ENCODE results near the gene KMT2A.

The KMT2A gene

DNA sequence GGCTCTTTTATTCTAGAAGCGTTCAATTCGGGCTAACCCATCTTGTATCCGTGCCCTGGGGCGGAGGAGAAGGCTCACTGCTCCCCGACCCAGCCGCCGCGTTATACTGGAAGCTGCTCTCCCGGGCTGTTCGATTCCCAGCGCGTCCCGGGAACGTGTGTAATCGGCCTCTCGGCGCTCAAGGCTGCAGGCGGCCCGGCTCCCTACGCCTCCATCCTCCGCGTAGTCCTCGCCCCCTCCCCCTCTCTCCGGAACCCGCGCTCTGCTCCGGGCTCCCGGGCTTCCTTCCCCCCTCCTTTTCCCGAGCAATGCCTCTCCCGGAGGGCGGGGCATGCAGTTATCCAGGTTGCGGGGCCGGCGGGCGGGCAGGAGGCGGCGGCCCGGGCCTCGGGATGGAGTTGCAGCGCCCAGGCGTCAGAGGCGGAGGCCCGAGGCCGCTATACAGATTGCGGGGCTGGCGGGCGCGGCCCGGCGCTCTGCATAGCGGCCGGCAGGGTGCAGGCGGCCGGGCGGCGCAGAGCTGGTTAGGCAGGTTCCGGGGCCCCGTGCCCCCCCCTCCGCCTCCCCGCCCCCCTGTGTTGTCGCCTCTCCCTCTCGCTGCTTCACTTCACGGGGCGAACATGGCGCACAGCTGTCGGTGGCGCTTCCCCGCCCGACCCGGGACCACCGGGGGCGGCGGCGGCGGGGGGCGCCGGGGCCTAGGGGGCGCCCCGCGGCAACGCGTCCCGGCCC, at the start of gene KMT2A:
KMT2A (plus strand) TSS at position 600 of the 732 bp plus-strand sequence; CDS start at position 621, 21 bp downstream.
- H3K36me3 ChIP-seq: peaks cover 24% of the 10 kb centered on the region
- peak within 1 kb of the TSS; percentile 95 for H3K27ac ChIP-seq
- H3K9me3 ChIP-seq (ENCODE audit: severe bottlenecking): no peaks in the 10 kb centered on the region
- peak within 1 kb of the TSS; percentile 95 for H3K4me3 ChIP-seq (ENCODE audit: low read depth, low read length)
- DNase-seq: peak; percentile 99
- H3K27me3 ChIP-seq (ENCODE audit: insufficient read depth, low read depth, severe bottlenecking): no peaks in the 10 kb centered on the region
- TF ChIP-seq, protein P1, sequence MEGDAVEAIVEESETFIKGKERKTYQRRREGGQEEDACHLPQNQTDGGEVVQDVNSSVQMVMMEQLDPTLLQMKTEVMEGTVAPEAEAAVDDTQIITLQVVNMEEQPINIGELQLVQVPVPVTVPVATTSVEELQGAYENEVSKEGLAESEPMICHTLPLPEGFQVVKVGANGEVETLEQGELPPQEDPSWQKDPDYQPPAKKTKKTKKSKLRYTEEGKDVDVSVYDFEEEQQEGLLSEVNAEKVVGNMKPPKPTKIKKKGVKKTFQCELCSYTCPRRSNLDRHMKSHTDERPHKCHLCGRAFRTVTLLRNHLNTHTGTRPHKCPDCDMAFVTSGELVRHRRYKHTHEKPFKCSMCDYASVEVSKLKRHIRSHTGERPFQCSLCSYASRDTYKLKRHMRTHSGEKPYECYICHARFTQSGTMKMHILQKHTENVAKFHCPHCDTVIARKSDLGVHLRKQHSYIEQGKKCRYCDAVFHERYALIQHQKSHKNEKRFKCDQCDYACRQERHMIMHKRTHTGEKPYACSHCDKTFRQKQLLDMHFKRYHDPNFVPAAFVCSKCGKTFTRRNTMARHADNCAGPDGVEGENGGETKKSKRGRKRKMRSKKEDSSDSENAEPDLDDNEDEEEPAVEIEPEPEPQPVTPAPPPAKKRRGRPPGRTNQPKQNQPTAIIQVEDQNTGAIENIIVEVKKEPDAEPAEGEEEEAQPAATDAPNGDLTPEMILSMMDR (IDR thresholded peaks at IDR 0.05; ENCODE audit: low read depth, low read length): no peak

DNA sequence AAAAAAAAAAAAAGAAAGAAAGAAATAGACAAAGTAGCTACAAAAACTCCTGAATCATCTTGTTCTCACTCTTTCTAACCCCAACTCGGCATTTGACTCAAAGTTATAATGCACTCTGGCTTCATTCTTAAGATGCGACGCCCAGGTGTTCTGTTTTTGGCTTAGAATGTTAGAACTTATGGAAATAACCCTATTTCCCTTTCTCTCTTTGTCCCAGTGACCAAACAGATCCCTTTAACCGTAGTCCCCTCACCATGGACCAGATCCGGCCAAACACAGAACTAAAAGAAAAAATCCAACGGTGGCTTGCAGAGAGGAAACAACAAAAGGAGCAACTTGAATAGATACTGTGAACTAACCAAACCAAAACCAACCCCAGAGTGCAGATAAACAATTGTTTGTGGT, 40.2 kb upstream of the KMT2A start:
- Histone ChIP-seq H3K9me3 (ENCODE audit: severe bottlenecking) (no peaks in the 10 kb centered on the region), H3K4me3 (ENCODE audit: low read depth, low read length) (no peak overlapping the region), H3K36me3 (peaks cover 43% of the 10 kb centered on the region), H3K27ac (no peak overlapping the region), H3K27me3 (ENCODE audit: insufficient read depth, low read depth, severe bottlenecking) (no peaks in the 10 kb centered on the region)
- TF ChIP-seq, protein P1 (IDR thresholded peaks at IDR 0.05; ENCODE audit: low read depth, low read length): no peak
- no peak for DNase-seq

DNA sequence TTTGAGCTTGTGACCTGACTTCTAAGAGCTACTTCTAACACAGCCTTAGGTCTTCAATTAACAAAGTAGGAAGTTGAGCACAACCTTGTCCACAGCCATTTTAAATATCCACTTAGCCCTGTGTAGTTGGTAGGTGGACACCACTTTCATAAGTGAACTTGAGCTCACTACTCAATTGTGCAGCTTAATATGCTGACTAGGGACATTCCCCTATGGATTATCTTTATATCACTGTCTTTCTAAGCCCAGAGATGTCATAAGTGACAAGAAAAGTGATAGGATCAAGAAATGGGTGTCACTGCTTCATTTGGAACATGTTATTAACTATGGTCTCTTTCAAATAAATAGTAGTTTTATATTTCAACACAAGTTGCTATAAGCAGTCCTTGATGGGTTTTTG, 38.8 kb upstream of the KMT2A start:
- TF ChIP-seq, protein P1 (IDR thresholded peaks at IDR 0.05; ENCODE audit: low read depth, low read length): no peak
- Histone ChIP-seq H3K27ac (no peak overlapping the region), H3K9me3 (ENCODE audit: severe bottlenecking) (no peaks in the 10 kb centered on the region), H3K4me3 (ENCODE audit: low read depth, low read length) (no peak overlapping the region), H3K27me3 (ENCODE audit: insufficient read depth, low read depth, severe bottlenecking) (no peaks in the 10 kb centered on the region), H3K36me3 (peaks cover 40% of the 10 kb centered on the region)
- no peak for DNase-seq

DNA sequence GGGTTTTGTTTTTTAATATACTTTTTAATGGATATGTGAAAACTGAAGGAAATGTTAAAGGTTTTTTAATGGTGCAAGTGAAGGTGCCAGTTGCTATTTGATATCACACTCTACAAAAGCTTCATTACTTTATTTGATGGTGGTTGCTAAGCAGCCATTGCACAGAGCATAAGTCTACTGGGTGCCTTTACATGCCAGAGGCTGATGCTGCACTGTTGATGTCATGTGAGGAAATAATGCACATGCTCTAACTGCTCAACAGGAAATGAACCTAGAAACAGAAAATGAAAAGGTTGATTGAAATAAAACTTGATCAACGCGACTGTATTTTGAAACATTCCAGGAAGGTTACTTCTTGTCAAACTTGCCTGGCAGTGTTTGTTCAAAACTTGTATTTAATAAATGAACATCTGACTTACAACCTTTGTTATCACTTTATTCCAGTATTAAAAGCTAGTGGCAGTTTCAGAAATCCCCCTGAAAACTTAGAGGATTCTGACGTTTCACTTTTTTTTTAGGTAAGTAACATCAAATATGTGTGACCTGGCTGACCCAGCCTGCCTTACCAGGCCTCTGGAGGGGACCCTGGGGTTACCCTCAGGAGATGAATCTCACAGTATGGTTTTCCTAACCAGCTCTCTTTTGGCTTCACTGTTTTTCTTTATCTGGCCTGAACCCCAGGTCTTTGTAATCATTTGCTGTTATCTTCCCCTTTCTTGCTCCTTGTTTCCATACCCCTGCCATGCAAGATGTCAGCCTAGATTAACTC, 37.3 kb upstream of the KMT2A start:
- H3K27ac ChIP-seq: no peak overlapping the region
- H3K4me3 ChIP-seq (ENCODE audit: low read depth, low read length): no peak overlapping the region
- TF ChIP-seq, protein P1 (IDR thresholded peaks at IDR 0.05; ENCODE audit: low read depth, low read length): no peak
- no peaks in the 10 kb centered on the region for H3K9me3 ChIP-seq (ENCODE audit: severe bottlenecking)
- no peak for DNase-seq
- no peaks in the 10 kb centered on the region for H3K27me3 ChIP-seq (ENCODE audit: insufficient read depth, low read depth, severe bottlenecking)
- peaks cover 28% of the 10 kb centered on the region for H3K36me3 ChIP-seq

DNA sequence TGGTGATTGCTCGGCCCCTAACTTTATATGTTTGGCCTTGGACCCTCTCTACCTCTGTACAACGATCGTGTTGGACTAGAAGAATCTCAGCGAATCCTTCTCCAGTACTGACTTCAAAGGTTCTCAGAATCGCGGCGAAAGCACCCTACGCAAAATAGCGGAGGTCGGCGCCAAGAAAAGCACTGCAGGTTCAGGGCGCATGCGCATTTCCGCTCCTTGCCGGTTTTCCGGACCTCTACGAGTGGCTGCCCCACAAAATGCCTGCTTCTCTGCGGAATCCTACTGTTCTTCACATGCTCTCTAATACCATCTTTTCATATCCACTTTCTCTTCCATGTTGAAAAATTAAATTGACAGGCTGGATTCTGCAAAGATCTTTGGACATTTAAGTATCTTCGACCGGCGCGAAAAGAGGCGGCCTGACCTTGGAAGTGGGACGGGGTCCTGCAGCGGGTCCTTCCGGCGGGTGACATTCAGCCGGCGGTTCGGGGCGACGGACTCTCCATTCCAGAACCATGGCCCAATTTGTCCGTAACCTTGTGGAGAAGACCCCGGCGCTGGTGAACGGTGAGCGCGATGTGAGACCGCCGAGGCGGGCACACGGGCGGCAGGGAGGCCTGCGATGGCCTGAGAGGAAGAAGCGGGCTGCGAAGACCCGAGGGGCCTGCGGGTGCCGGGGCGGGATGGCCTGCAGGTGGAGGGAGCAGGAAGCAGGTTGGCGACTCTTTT, 35.0 kb upstream of the KMT2A start, which contains the start of gene ATP5MG:
ATP5MG (plus strand) TSS at position 456 of the 729 bp plus-strand sequence; CDS start at position 516, 60 bp downstream.
- peak; percentile 90 for DNase-seq
- H3K9me3 ChIP-seq (ENCODE audit: severe bottlenecking): no peaks in the 10 kb centered on the region
- peak within 1 kb of the TSS; percentile 92 for H3K4me3 ChIP-seq (ENCODE audit: low read depth, low read length)
- H3K27me3 ChIP-seq (ENCODE audit: insufficient read depth, low read depth, severe bottlenecking): no peaks in the 10 kb centered on the region
- TF ChIP-seq, protein P1 (IDR thresholded peaks at IDR 0.05; ENCODE audit: low read depth, low read length): 0 out of 2 replicates have a peak, but pooled peaks have one; percentile 3
- peak within 1 kb of the TSS; percentile 98 for H3K27ac ChIP-seq
- peaks cover 33% of the 10 kb centered on the region for H3K36me3 ChIP-seq

All from WERI-Rb-1 (cell line).